ENCODE measurements around the gene PKIG.

- TF ChIP-seq EZH2 (IDR thresholded peaks at IDR 0.05; ENCODE audit: low read depth), result no peak
- no peak for TF ChIP-seq CTCF (conservative IDR thresholded peaks at IDR 0.05)
These were observed 50.9 kb downstream of the PKIG start for GRCh38 chr20:44633187-44633810.
